Gastrocnemius medialis (tissue), 4 donors: ENCODE results near the gene LINGO3.

ENCODE experiments used
- POLR2A ChIP-seq, 2 donors: fragments of 450-650 bp; IDR thresholded peaks; one replicate each; pipeline ENCODE4 v1.6.1; 2017; ENCODE audit warnings: antibody characterized with exemption in 2 of 2, mild to moderate bottlenecking in 2 of 2, moderate library complexity in 2 of 2
- TF ChIP-seq, protein P1 (sequence below), 5 experiments: fragments of 450-650 bp in 3 of 5; fragments of 200-600 bp in 2 of 5; sonication (generic) in 2 of 5; IDR thresholded peaks in 4 of 5; conservative IDR thresholded peaks in 1 of 5; 1 replicate in 4 of 5; 2 replicates in 1 of 5; pipeline ENCODE4 v1.5.1; 2016 to 2019; ENCODE audit warnings: antibody characterized with exemption in 5 of 5, mild to moderate bottlenecking in 3 of 5, moderate library complexity in 3 of 5

DNA sequence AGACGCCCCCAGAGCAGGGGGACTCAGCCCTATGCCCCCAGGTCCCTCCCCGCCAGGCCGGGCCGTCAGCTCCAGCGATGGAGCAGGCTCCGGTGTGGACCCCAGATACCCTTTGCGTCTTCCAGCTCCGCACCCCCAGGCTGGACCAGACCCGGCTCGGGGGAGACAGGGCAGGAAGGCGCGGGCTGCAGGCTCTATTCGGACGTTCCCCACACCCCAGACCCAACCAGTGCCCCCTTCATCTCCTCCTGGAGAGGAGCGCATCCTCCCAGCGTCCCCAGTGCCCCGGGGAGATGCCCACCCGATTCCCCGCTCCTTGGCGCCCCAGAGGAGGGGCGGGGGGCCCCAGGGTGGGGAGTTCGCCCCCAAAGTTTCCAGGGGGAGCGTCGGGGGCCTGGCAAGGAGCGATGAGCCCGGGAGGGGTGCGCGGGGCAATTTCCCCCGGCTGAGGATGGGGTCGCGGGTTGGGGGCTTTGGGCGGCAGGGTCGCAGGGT, 389 bp downstream of the LINGO3 start:
- TF ChIP-seq, protein P1, sequence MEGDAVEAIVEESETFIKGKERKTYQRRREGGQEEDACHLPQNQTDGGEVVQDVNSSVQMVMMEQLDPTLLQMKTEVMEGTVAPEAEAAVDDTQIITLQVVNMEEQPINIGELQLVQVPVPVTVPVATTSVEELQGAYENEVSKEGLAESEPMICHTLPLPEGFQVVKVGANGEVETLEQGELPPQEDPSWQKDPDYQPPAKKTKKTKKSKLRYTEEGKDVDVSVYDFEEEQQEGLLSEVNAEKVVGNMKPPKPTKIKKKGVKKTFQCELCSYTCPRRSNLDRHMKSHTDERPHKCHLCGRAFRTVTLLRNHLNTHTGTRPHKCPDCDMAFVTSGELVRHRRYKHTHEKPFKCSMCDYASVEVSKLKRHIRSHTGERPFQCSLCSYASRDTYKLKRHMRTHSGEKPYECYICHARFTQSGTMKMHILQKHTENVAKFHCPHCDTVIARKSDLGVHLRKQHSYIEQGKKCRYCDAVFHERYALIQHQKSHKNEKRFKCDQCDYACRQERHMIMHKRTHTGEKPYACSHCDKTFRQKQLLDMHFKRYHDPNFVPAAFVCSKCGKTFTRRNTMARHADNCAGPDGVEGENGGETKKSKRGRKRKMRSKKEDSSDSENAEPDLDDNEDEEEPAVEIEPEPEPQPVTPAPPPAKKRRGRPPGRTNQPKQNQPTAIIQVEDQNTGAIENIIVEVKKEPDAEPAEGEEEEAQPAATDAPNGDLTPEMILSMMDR (IDR thresholded peaks at IDR 0.05 in 4 of 5, conservative IDR thresholded peaks at IDR 0.05 in 1 of 5), result no peak
- no peak for TF ChIP-seq POLR2A (IDR thresholded peaks at IDR 0.05)
